OCI-LY1 (cell line): Measurements from ENCODE around the gene PTPRCAP.

Experiments used
- EZH2 ChIP-seq: fragments of 200-600 bp; sonication (generic), shearing (Covaris generic); IDR thresholded peaks from 2 replicates; pipeline ENCODE4 v1.8.0; 2017; ENCODE audit warnings: borderline replicate concordance, mixed run types, mild to moderate bottlenecking, antibody characterized with exemption, low read length, moderate library complexity, mixed read lengths
- TF ChIP-seq, protein P1 (sequence below): fragments of 200-600 bp; sonication (generic), shearing (Covaris generic); IDR thresholded peaks from 2 replicates; pipeline ENCODE4 v1.5.1; 2017; ENCODE audit warnings: mild to moderate bottlenecking, antibody characterized with exemption, low read length, moderate library complexity, mixed read lengths

DNA sequence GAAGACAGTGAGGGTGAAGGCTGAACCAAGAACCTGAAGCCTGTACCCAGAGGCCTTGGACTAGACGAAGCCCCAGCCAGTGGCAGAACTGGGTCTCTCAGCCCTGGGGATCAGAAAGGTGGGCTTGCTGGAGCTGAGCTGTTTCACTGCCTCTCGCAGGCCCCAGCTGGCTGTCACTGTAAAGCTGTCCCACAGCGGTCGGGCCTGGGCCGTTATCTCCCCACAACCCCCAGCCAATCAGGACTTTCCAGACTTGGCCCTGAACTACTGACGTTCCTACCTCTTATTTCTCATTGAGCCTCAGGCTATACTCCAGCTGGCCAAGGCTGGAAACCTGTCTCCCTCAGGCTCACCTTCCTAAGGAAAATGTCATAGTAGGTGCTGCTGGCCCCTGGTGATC, 39.9 kb downstream of the PTPRCAP start:
- TF ChIP-seq, protein P1, sequence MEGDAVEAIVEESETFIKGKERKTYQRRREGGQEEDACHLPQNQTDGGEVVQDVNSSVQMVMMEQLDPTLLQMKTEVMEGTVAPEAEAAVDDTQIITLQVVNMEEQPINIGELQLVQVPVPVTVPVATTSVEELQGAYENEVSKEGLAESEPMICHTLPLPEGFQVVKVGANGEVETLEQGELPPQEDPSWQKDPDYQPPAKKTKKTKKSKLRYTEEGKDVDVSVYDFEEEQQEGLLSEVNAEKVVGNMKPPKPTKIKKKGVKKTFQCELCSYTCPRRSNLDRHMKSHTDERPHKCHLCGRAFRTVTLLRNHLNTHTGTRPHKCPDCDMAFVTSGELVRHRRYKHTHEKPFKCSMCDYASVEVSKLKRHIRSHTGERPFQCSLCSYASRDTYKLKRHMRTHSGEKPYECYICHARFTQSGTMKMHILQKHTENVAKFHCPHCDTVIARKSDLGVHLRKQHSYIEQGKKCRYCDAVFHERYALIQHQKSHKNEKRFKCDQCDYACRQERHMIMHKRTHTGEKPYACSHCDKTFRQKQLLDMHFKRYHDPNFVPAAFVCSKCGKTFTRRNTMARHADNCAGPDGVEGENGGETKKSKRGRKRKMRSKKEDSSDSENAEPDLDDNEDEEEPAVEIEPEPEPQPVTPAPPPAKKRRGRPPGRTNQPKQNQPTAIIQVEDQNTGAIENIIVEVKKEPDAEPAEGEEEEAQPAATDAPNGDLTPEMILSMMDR, result no peak
- no peak for TF ChIP-seq EZH2
